Activated CD4-positive, alpha-beta T cell treated with anti-CD3 and anti-CD28 coated beads for 4 hours (primary cell): ENCODE results near the gene DNAJA3.
A peak's percentile ranks its signal among the peaks of the same experiment; 100 is the strongest.

Experiments used
- DNase-seq, 2 donors: peaks; one replicate each; pipeline ENCODE4 v3.0.0-alpha.2; 2020

Gene DNAJA3

DNA sequence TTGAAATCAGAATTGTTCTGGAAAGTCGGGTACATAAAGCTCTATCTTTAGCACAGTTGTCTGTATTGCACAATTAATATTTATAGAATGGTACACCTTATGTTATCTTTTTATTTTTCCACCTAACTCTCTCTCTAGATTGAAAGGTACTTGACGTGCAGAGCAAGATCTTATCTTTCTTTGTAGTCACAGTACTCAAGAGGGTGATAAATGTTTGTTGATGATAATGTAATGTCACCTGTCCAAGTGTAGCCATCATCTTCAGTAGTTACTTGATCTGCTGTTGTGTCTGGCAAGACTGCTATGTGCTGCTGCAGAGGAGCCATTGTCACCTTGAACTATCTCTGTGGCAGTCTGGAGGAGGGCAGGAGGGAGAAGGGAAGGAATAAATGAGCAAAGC, 55.9 kb downstream of the DNAJA3 start:
- DNase-seq: no peak

DNA sequence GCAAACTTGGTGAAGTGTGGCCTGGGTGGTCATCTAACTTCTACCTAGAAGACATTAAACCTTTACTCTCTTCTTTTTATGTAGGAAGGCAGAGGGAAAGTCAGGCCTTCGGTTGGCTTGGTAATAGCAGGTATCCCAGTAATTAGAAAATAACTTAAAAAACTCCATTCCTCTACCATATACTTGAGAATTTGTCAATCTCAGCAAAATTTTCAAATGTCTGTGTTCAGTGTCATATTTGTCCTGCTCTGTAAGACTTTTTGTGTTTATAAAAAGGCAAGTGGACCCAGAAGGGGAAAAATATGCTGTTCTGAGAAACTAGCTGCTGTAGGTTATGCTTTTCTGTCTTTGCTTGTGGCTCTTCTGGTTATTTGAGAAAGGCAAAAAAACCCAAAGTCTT, 56.3 kb downstream of the DNAJA3 start:
- no peak for DNase-seq

DNA sequence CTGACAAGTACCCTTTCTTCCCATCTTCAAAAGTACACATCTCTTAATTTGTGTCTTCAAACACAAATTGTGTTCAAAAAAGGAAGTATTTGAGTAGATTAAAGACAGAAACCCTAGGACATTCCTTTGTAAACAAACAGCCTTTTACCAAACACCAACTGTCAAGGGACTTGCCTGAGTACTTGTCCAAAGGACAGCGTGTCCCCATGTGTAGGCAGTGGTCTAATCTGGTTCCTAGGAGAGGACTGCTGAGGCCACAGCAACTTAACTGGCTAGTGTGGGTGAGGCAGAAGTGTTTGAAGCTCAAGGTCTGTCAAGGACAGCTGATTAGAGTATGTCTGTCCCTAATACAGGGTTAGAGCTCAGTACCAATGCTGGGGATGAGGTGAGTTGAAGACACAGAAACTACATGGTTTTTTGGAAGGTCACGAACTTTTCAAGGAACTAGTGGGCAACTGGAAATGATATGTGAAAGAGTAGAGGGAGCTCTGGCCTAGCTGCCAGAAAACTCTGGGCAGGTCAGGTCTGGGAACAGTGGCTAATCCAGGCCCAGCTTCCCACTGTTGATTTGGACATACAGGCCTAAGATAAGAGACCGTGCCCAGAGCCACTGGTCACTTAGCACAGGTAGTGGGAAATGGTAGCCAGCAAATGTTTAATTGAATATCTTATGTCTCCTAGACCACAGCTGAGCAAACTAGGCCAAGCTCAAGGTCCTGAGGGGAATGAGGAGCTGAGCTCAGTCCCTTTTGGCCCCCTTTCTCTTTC, 60.6 kb downstream of the DNAJA3 start:
- DNase-seq: no peak

DNA sequence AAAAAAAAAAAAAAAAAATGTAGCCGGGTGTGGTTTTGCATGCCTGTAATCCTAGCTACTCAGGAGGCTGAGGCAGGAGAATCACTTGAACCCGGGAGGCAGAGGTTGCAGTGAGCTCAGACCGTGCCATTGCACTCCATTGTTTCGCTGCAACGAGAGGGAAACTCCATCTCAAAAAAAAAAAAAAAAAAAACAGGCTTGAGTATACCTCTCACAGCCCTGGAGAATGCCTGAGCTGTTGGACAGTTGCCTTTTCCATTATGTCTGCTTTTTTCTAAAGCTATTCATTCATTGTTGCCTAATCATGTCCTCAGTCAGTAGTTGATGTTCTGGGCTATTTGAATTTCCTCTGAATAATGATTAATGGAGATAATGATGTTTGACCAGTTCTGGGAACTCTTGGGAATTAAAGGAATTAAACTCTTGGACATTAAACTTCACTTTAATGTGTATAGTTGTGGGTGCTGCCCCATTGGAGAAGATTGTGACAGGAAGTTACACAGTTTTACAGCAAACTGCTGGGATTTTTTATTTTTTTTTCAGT, 62.4 kb downstream of the DNAJA3 start:
- DNase-seq: no peak

DNA sequence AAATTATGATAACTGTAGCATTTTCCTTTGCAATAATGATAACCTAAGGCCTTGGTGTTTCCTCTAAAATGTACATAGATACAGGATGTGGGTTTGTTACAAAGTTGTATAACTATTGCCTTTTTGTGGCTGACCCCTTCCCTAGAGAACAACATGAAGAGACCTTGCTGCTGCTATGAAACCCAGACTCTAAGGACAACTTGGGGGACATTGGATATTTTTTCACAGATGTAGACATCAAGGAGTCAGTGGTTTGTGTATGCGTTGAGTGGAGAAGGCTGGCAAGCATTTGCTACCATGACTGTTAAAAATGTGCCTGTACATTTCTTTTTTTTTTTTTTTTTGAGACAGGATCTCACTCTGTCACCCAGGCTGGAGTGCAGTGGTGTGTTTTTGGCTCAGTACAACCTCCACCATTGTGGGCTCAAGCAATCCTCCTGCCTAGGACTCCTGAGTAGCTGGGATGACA, 62.9 kb downstream of the DNAJA3 start:
- DNase-seq: no peak

DNA sequence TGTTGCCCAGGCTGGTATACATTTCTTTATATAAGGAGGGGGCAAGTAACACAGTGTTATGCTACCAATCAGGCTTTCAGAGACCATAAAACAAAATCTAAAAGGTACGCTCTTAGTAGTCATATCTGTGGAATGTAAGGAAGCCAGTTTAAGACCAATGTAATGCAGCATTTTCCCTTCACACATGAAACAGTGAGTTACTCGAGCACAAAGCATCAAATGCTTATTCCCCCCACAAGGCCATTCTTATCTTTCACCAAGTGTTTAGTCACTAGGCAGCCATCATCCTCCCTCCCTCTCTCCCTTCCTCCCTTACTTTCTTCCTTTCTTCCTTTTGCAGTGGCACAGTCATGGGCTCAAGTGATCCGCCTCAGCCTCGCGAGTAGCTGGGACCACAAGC, 63.4 kb downstream of the DNAJA3 start:
- no peak for DNase-seq

DNA sequence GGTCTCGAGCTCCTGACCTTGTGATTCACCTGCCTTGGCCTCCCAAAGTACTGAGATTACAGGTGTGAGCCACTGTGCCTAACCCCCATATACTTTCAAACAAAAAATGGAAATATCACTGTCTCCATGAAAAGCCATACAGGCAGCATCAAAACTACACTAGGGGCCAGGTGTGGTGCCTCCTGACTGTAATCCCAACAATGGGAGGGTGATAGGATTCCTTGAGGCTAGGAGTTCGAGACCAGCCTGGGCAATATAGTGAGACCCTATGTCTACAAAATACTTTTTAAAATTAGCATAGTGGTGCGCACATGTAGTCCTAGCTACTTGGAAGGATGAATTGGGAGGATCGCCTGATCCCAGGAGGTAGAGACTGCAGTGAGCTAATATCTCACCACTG, 66.2 kb downstream of the DNAJA3 start:
- DNase-seq: no peak

DNA sequence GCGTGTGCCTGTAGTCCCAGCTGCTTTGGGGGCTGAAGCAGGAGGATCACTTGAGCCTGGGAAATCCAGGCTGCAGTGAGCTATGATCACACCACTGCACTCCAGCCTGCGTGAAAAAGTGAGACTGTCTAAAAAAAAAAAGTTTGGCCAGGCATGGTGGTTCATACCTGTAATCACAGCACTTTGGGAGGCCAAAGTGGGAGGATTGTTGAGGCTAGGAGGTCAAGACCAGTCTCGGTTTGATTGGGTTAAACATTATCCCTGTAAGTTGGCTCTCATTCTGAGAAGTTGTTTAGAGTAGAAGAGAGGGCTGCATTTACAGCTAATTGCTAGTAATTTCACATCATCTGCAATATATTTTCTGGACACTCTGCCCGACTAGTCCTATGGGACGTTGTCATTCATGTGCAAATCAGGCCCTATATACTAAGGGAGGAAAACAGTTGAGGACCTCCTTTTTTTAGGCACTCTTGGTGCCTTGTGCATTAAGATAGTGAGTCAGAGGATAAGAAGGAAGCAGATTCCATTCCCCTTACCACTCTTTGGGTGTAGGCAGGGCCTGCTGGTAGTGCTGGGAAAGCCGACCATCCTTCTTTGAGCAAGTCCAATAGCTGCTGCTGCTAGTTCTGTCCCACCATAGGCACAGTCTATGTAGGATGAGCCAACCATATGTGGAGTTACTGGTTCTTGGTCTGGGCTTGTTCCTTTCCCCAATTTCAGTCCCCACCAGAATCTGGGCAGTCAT, 69.2 kb downstream of the DNAJA3 start:
- no peak for DNase-seq

DNA sequence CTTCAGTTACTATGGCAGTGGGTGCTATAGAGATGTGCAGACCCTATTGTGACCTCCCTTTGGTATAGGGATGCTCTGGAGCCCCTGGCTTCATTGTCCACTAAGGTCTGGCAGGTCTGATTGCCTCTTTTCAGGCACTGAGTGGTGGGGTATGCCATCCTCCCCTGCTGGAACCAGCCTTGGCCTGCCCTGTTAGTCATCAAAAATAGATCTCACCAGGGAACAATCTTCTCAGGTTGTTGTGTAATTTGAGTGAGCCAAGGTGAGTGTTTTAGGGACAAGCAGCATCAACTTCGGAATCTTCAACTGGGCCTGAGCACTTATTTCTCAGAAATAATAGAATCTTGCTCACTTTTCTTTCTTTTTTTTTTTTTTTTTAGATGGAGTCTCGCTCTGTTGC, 70.1 kb downstream of the DNAJA3 start:
- DNase-seq: no peak

DNA sequence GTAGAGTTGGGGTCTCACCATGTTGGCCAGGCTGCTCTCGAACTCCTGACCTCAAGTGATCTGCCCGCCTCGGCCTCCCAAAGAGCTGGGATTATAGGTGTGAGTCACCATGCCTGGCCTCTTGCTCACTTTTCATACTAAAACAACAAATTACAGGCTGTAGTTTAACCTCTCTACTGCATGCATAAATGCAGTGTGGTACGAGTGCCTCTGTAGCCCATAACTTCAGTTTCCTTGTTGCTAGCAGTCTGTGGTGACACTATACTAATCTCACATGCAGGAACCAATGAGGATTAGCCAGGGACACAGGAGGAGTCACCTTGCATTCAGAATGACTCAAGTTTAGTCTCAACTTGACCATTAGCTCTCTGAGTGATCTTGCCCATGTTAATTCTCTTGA, 70.6 kb downstream of the DNAJA3 start:
- no peak for DNase-seq

DNA sequence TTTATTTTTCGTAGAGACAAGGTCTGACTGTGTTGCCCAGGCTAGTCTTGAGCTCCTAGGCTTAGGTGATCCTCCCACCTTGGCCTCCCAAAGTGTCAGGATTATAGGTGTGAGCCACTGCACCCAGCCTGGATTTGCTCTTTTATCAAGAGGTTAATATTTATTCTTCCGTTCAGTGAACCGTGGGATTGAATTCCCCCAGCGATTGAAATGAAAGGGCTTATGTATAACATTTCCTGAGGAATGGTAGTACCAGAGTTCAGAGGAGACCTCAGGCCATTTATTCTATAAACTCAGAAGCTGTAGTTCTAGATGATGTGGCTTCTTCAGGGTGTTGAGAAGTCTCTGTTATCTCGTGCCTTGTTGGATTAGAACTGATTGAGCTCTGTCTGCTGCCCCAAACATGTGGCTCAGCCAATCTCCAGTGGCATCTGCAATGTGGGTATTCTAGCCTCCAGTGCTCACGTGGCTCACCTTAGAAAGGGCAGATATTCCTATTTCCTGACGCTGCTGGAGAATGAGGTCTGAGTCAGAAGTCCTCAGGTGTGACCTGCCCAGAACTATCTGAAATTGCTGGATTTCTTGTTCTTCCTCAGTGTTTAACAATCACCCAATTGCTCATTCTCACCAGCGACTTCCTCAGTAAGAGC, 73.0 kb downstream of the DNAJA3 start:
- DNase-seq: no peak

DNA sequence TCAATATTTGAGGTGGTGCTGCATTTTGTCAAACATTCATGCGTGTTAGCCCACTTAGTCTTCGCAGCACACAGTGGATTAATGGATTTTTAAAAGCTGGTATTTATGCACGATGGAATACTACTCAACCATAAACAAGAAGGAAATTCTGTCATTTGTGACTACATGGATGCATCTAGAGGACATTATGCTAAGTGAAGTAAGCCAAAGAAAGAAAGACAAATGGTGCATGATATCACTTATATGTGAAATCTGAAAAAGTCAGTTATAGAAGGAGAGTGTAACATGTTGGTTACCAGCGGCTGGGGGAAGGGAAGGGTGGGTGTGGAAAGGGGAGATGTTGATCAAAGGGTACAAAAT, 73.5 kb downstream of the DNAJA3 start:
- DNase-seq: no peak

DNA sequence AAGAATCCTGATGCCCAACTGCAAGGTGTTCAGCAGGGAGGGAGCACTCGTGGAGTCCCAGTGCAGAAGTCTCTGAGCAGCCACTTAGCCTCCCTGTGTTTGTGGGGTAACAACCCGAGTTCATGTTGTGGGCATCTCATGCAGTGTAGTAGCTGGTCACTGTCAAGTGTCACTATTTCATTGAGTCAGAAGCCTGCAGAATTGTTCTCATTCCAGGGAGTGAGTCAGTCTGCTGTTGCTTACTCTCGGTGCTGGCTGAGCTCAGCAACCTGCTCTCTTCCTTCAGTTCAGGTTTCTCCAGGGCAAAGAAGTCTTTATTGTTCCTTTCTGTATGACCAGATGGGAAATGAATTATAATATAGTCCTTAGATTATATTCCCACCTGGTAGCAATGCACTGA, 74.6 kb downstream of the DNAJA3 start:
- DNase-seq: no peak

DNA sequence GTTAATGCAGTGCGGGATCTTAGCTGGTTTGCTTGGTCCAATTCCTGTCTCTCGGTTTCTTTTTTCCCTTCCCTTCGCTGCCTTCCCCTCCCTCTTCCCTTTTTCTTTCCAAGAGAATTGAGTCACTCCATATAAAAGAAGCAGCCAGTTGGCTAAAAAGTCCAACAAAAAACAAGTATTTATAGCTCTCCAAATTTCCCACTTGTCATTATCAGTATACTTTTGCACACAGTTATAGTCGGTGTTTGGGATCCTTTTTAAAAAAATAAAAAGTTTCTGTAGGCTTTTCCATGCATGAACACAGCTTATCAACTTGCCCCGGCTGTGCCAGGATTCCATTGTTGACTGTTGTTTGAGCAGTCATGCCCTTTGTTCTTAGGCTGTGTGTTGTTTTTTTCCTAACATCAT, 75.4 kb downstream of the DNAJA3 start:
- DNase-seq: no peak

DNA sequence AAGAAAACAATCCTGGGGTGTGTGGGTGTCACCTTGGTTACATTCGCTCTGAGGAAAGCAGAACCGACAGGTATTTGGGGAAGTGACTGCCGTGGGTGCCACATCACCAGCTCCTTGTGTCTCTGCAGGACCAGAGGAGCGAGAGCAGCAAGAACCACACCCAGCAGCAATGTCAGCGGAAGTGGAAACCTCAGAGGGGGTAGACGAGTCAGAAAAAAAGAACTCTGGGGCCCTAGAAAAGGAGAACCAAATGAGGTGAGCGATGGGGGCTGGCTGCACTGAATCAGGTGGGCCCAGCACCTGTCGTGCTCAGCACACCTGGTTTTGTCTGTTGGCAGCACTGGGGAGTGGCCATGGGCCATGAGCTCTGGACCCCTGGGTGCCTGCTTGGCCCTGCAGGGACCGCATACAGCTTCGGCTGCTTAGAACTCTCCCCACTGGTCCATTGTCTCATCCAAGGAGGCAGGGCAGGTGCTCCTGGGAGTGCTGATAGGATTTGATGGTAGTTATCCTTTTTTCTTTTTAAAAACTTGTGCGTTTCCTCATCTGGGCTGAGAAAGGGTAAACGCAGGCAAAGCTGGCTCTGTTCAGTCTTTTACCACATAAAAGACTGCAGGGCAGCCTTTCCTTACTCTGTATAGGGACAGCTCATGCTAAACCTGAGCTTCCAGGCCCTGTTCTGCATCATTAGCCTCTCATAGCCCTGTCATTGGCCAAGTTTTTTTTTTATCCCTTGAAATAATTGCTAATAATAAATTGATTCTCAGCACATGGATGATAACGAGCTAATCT, 79.9 kb downstream of the DNAJA3 start:
- peak; percentile 68 to 71 for DNase-seq
